Keratinocyte (primary cell): ENCODE results near the gene AGO1. TPM values are rescaled to one million over a fixed set of nuclear protein-coding genes. Genes with fewer than 3 reads are reported as not detected.

Experiments
- DNase-seq: peaks from one replicate; pipeline ENCODE4 v3.0.0-alpha.2; 2011; ENCODE audit warnings: low read depth, missing footprints, low spot score
- FAIRE-seq: peaks from 2 replicates; lab custom pipeline; 2011; peaks lifted over from hg19 to GRCh38; lab: Jason Lieb, UNC
- H2AFZ ChIP-seq: 2 replicates; pipeline ENCODE4 v1.6.0; 2012; ENCODE audit warnings: low read length, control low read depth, inconsistent platforms; ENCODE audit not compliant: control insufficient read depth
- H3K27ac ChIP-seq: 2 replicates; pipeline ENCODE4 v1.5.1; 2011; ENCODE audit warnings: low read length; ENCODE audit not compliant: control insufficient read depth, insufficient read depth
- H3K27me3 ChIP-seq: 3 replicates; pipeline ENCODE4 v1.6.0; 2011; ENCODE audit warnings: low read length; ENCODE audit not compliant: control insufficient read depth, insufficient read depth; ENCODE audit errors: extremely low read depth
- H3K36me3 ChIP-seq, 2 experiments: 2 replicates in 1 of 2; 3 replicates in 1 of 2; pipeline ENCODE4 v1.5.1; 2011; ENCODE audit warnings: low read length in 2 of 2, mild to moderate bottlenecking in 1 of 2; ENCODE audit not compliant: control insufficient read depth in 2 of 2, insufficient read depth in 2 of 2; ENCODE audit errors: extremely low read depth in 1 of 2
- H3K4me1 ChIP-seq: 3 replicates; pipeline ENCODE4 v1.5.1; 2011; ENCODE audit warnings: low read length; ENCODE audit not compliant: control insufficient read depth, insufficient read depth; ENCODE audit errors: extremely low read depth
- H3K4me2 ChIP-seq: 3 replicates; pipeline ENCODE4 v1.6.0; 2011; ENCODE audit warnings: low read depth, low read length; ENCODE audit not compliant: control insufficient read depth, insufficient read depth; ENCODE audit errors: extremely low read depth
- H3K4me3 ChIP-seq, 3 experiments: fragments of 200-600 bp in 1 of 3; sonication (generic) in 1 of 3; 2 replicates in 2 of 3; 3 replicates in 1 of 3; pipeline ENCODE4 v1.5.1; 2011 to 2016; ENCODE audit warnings: low read length in 3 of 3, mild to moderate bottlenecking in 3 of 3, control low read depth in 2 of 3, inconsistent platforms in 1 of 3, low read depth in 1 of 3, mixed read lengths in 1 of 3, mixed run types in 1 of 3, moderate library complexity in 1 of 3; ENCODE audit not compliant: control insufficient read depth in 2 of 3, insufficient read depth in 2 of 3; ENCODE audit errors: extremely low read depth in 1 of 3
- H3K79me2 ChIP-seq: 2 replicates; pipeline ENCODE4 v1.6.0; 2012; ENCODE audit warnings: low read length; ENCODE audit not compliant: control insufficient read depth, insufficient read depth
- H3K9ac ChIP-seq: 3 replicates; pipeline ENCODE4 v1.6.0; 2011; ENCODE audit warnings: low read length; ENCODE audit not compliant: control insufficient read depth, insufficient read depth; ENCODE audit errors: extremely low read depth
- H3K9me1 ChIP-seq: 3 replicates; pipeline ENCODE4 v1.6.0; 2011; ENCODE audit warnings: low read length; ENCODE audit not compliant: control insufficient read depth, insufficient read depth; ENCODE audit errors: extremely low read depth
- H3K9me3 ChIP-seq: 2 replicates; pipeline ENCODE4 v1.5.1; 2012; ENCODE audit warnings: low read depth, low read length; ENCODE audit not compliant: control insufficient read depth
- H4K20me1 ChIP-seq: 3 replicates; pipeline ENCODE4 v1.6.0; 2011; ENCODE audit warnings: low read length; ENCODE audit not compliant: control insufficient read depth, insufficient read depth; ENCODE audit errors: extremely low read depth
- CTCF ChIP-seq, 3 experiments: IDR thresholded peaks in 1 of 3; conservative IDR thresholded peaks in 1 of 3; optimal IDR thresholded peaks in 1 of 3; 2 replicates in 2 of 3; 3 replicates in 1 of 3; pipeline versions ENCODE3 to v1.5.1; 2011; ENCODE audit warnings: low read length in 3 of 3, mild to moderate bottlenecking in 3 of 3, moderate library complexity in 2 of 3, control low read depth in 1 of 3, inconsistent platforms in 1 of 3; ENCODE audit not compliant: insufficient read depth in 2 of 3; ENCODE audit errors: extremely low read depth in 1 of 3
- EZH2 ChIP-seq: IDR thresholded peaks from one replicate; pipeline ENCODE4 v1.6.1; 2012; ENCODE audit warnings: inconsistent platforms, mild to moderate bottlenecking, low read length, moderate library complexity
- dilution Hi-C: fragments of 300-500 bp; cut with MboI; formaldehyde crosslinking; loops from one replicate; pipeline ENCODE4 v1.7.0; 2020; ENCODE audit warnings: low sequenced_read_pairs; ENCODE audit not compliant: extremely low pct_ligation_motif_present
- polyA plus RNA-seq, 5 experiments: library from polyadenylated mRNA; depleted of rRNA in 3 of 5; stranded (reverse) in 3 of 5; stranded (forward) in 1 of 5; unstranded in 1 of 5; fragments of >200 nt; gene quantifications; 1 replicate in 1 of 5; 2 replicates in 3 of 5; 3 replicates in 1 of 5; pipeline versions ENCODE4 v1.2.1 to v1.2.3, GENCODE V29; 2011 to 2012; ENCODE audit warnings: missing spikeins in 2 of 5, low read depth in 1 of 5, low replicate concordance in 1 of 5

The AGO1 gene
- polyA plus RNA-seq, 1 donor (not counting 4 experiments of a cell fraction or from before 2014, with no cell fraction given) = 5.7 TPM

GRCh38 chr1:35929730-35930592, 47.0 kb downstream of the AGO1 start:
- TF ChIP-seq EZH2 (no peak), CTCF (optimal IDR thresholded peaks at IDR 0.05 in 1 of 3, IDR thresholded peaks at IDR 0.05 in 1 of 3, conservative IDR thresholded peaks at IDR 0.05 in 1 of 3; ENCODE audit: extremely low read depth in 1 of 3, insufficient read depth in 2 of 3, low read length in 3 of 3) (no peak)
- peaks cover 12% of the 10 kb centered on the region for H3K4me1 ChIP-seq
- no peaks in the 10 kb centered on the region for H3K9me1 ChIP-seq
- H3K79me2 ChIP-seq = peaks cover 35% of the 10 kb centered on the region
- FAIRE-seq (no peak), DNase-seq (no peak)
- H3K27ac ChIP-seq = peak overlapping the region; percentile 93
- no peaks in the 10 kb centered on the region for H3K36me3 ChIP-seq
- peak overlapping the region; percentile 82 to 95 (median 94) for H3K4me3 ChIP-seq
- peak overlapping the region; percentile 88 for H2AFZ ChIP-seq
- peak overlapping the region; percentile 90 for H3K9ac ChIP-seq
- H3K9me3 ChIP-seq = no peaks in the 10 kb centered on the region
- no peaks in the 10 kb centered on the region for H3K27me3 ChIP-seq
- peak overlapping the region; percentile 74 for H3K4me2 ChIP-seq
- dilution Hi-C loops = no loop called here
- H4K20me1 ChIP-seq = no peaks in the 10 kb centered on the region

GRCh38 chr1:35930593-35931445, 47.8 kb downstream of the AGO1 start, which contains the start of gene AGO3:
TSS of gene AGO3 (plus strand) at chr1:35931105. CDS start at chr1:35931427, 322 bp downstream.
- Histone ChIP-seq H2AFZ (peak within 1 kb of the TSS; percentile 91), H3K4me1 (peaks cover 12% of the 10 kb centered on the region), H3K79me2 (peaks cover 44% of the 10 kb centered on the region), H3K4me3 (peak within 1 kb of the TSS; percentile 82 to 95 (median 94)), H3K36me3 (no peaks in the 10 kb centered on the region), H3K4me2 (peak within 1 kb of the TSS; percentile 75), H3K27ac (peak within 1 kb of the TSS; percentile 93), H3K9me1 (no peaks in the 10 kb centered on the region), H3K9me3 (no peaks in the 10 kb centered on the region), H3K27me3 (no peaks in the 10 kb centered on the region), H3K9ac (peak within 1 kb of the TSS; percentile 90), H4K20me1 (no peaks in the 10 kb centered on the region)
- FAIRE-seq (no peak), DNase-seq (peak; percentile 36)
- dilution Hi-C loops = no loop called here
- TF ChIP-seq EZH2 = no peak
